ENCODE data around the gene ENO4. TPM values are rescaled to one million over a fixed set of nuclear protein-coding genes. Genes with fewer than 3 reads are reported as not detected.

The ENO4 gene
- total and polyA plus RNA-seq, 3 donors from 2014 or later, result 1.8 to 9.8 (median 5.6) TPM

DNA sequence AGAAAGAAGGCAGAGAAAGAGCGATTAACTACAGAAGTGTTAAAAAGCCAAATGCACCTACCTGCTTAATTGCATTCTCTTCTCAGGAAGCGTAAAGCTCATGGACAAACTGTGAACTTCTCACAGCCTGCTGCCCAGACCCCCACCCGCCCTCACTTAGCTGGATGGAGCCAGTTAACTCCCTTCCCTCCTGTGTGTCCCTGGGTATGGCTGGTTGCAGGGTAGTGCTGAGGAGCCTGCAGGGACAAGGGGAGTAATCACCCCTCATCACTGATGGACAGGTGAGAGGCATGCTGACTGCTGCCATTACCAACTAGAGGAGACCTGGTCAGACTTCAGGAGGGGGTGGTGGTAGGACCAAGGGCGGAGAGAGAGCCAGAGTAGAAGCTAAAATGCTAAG is 37.5 kb downstream of the ENO4 start:
- DNase-seq, result no peak
- Histone ChIP-seq H3K36me3 (ENCODE audit: low read depth, missing control alignments) (no peaks in the 10 kb centered on the region), H3K27me3 (no peaks in the 10 kb centered on the region), H3K27ac (no peak overlapping the region), H3K4me1 (no peaks in the 10 kb centered on the region), H3K4me3 (no peak overlapping the region), H3K9me3 (no peaks in the 10 kb centered on the region)
- intact Hi-C loops (cut with DNase I; ENCODE audit: low total_unique reads), result no loop called here
- 89 to 96% methylated on average over 4 of the region's 4 CpGs for WGBS, 2 donors
- no peak for TF ChIP-seq POLR2A (IDR thresholded peaks at IDR 0.05)
- TF ChIP-seq, protein P1, sequence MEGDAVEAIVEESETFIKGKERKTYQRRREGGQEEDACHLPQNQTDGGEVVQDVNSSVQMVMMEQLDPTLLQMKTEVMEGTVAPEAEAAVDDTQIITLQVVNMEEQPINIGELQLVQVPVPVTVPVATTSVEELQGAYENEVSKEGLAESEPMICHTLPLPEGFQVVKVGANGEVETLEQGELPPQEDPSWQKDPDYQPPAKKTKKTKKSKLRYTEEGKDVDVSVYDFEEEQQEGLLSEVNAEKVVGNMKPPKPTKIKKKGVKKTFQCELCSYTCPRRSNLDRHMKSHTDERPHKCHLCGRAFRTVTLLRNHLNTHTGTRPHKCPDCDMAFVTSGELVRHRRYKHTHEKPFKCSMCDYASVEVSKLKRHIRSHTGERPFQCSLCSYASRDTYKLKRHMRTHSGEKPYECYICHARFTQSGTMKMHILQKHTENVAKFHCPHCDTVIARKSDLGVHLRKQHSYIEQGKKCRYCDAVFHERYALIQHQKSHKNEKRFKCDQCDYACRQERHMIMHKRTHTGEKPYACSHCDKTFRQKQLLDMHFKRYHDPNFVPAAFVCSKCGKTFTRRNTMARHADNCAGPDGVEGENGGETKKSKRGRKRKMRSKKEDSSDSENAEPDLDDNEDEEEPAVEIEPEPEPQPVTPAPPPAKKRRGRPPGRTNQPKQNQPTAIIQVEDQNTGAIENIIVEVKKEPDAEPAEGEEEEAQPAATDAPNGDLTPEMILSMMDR (IDR thresholded peaks at IDR 0.05), result no peak

DNA sequence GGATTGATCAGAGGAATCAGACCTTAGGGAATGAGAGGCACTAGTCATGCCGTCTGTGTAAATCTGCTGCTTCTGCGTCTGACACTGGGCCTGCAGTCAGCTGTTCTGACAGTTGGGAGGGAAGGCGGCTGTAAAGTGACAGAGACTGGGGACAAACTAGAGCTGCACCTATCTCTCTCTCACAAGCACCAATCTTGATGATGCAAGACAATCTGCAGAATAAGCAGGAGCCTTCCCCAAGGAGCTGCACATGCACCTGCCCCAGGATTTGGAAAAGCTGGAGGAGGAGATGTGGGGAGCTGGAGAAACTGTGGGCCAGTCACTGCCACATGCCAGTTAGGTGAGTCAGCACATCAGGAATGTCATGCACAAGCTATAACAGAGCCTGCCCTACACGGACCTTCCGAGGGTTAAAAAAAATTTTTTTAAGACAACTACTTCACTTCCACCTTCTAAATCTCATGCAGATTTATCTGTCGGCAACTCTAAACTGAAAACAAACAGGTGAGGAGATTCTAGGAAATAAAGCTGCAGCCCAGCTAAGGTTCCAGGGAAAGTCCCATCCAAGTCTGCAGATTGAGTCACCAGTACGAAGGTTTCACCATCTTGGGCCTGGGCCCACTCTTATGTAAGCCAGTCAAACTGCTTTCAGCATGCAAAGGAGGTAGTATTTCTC is 39.2 kb downstream of the ENO4 start:
- Histone ChIP-seq H3K27me3 (no peaks in the 10 kb centered on the region), H3K27ac (no peak overlapping the region), H3K9me3 (no peaks in the 10 kb centered on the region), H3K4me3 (no peak overlapping the region), H3K36me3 (ENCODE audit: low read depth, missing control alignments) (no peaks in the 10 kb centered on the region), H3K4me1 (no peaks in the 10 kb centered on the region)
- TF ChIP-seq, protein P1 (IDR thresholded peaks at IDR 0.05), result no peak
- TF ChIP-seq POLR2A (IDR thresholded peaks at IDR 0.05), result no peak
- intact Hi-C loops (cut with DNase I; ENCODE audit: low total_unique reads), result no loop called here
- no peak for DNase-seq
- WGBS, 2 donors, result 79 to 85% methylated on average over 7 of the region's 7 CpGs

DNA sequence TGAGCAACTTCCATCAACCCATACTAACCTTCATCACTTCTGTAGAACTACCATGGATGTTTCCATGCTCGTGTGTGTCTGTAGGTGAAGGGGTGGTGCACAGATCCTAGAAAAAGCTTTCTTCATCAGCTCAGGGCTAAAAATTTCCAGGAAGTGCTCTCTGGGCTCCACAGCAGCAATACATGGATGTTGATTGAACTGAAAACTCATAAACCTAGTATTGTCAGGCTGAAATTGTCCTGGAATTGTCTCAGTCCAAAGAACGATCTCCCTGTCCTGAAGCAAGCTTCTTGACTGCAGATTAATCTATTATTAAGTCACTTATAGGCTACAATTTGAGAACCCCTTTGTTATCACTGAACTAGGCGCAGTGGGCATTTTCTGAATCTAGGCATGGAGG is 39.8 kb downstream of the ENO4 start:
- DNase-seq, result no peak
- intact Hi-C loops (cut with DNase I; ENCODE audit: low total_unique reads), result no loop called here
- Histone ChIP-seq H3K36me3 (ENCODE audit: low read depth, missing control alignments) (no peaks in the 10 kb centered on the region), H3K27me3 (no peaks in the 10 kb centered on the region), H3K4me3 (no peak overlapping the region), H3K27ac (no peak overlapping the region), H3K9me3 (no peaks in the 10 kb centered on the region), H3K4me1 (no peaks in the 10 kb centered on the region)
- WGBS, 2 donors, result 93 to 98% methylated on average over 3 of the region's 3 CpGs
- TF ChIP-seq, protein P1 (IDR thresholded peaks at IDR 0.05), result no peak
- no peak for TF ChIP-seq POLR2A (IDR thresholded peaks at IDR 0.05)

DNA sequence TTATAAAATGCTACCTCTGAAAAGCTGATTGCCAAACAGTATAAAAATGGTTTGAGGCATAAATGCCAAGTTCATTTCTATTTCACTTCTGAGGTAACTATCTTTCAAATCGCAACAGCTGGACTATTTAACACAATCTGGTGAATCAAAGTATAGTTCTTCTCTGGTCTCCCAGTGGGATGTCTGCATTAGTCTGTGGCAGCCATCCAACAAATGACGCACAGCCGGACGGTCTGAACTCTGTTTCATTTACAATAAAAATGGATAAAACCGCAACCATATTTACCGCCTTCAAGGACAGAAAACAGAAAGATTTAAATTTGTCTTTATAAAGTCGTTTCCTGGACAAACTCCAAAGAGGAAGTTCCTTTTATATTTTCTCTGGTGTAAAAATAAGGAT is 41.9 kb downstream of the ENO4 start:
- no peak overlapping the region for H3K4me3 ChIP-seq
- no peaks in the 10 kb centered on the region for H3K36me3 ChIP-seq (ENCODE audit: low read depth, missing control alignments)
- no peak overlapping the region for H3K27ac ChIP-seq
- intact Hi-C loops (cut with DNase I; ENCODE audit: low total_unique reads), result no loop called here
- H3K9me3 ChIP-seq, result no peaks in the 10 kb centered on the region
- DNase-seq, result no peak
- WGBS, 2 donors, result 48 to 54% methylated on average over 7 of the region's 7 CpGs
- H3K27me3 ChIP-seq, result no peaks in the 10 kb centered on the region
- H3K4me1 ChIP-seq, result no peaks in the 10 kb centered on the region
- no peak for TF ChIP-seq POLR2A (IDR thresholded peaks at IDR 0.05)
- TF ChIP-seq, protein P1 (IDR thresholded peaks at IDR 0.05), result no peak

Measured in testis (tissue), 3 donors.